Endothelial cell (in vitro differentiated cells): ENCODE measurements around the gene HM13. TPM values are rescaled to one million over a fixed set of nuclear protein-coding genes. Genes with fewer than 3 reads are reported as not detected.

Source experiments
- DNase-seq: peaks from one replicate; pipeline ENCODE4 v3.0.0; 2021; ENCODE audit warnings: low spot score
- H3K27ac Mint-ChIP-seq: one replicate; pipeline ENCODE4 v1.8.0; 2021; ENCODE audit warnings: mixed read lengths, inconsistent platforms; ENCODE audit not compliant: unreplicated experiment
- H3K27me3 Mint-ChIP-seq: one replicate; pipeline ENCODE4 v1.8.0; 2021; ENCODE audit warnings: mild to moderate bottlenecking, moderate library complexity, mixed read lengths, inconsistent platforms; ENCODE audit not compliant: unreplicated experiment
- H3K36me3 Mint-ChIP-seq: one replicate; pipeline ENCODE4 v1.8.0; 2021; ENCODE audit warnings: mild to moderate bottlenecking, low read depth, mixed read lengths, inconsistent platforms; ENCODE audit not compliant: unreplicated experiment
- H3K4me1 Mint-ChIP-seq: one replicate; pipeline ENCODE4 v1.8.0; 2021; ENCODE audit warnings: mild to moderate bottlenecking, mixed read lengths, inconsistent platforms; ENCODE audit not compliant: unreplicated experiment
- H3K4me3 Mint-ChIP-seq: one replicate; pipeline ENCODE4 v1.8.0; 2021; ENCODE audit warnings: mild to moderate bottlenecking, mixed read lengths, inconsistent platforms; ENCODE audit not compliant: unreplicated experiment
- H3K9me3 Mint-ChIP-seq: one replicate; pipeline ENCODE4 v1.8.0; 2021; ENCODE audit warnings: mixed read lengths, inconsistent platforms; ENCODE audit not compliant: unreplicated experiment
- CTCF ChIP-seq: fragments of 200-600 bp; sonication (generic); IDR thresholded peaks from one replicate; pipeline ENCODE4 v1.5.0; 2021; ENCODE audit warnings: antibody characterized with exemption; ENCODE audit not compliant: unreplicated experiment
- total RNA-seq: library from RNA; stranded (reverse); fragmentation: NEBNext Ultra II Directional; extraction: Animal tissue kit (Norgen Biotek cat#: 25700); gene quantifications from one replicate; pipeline ENCODE4 v1.2.1, GENCODE V29; 2021; ENCODE audit not compliant: unreplicated experiment

Gene HM13
- total RNA-seq, 1 donor from 2014 or later, result 153 TPM

- DNase-seq, result no peak
Observed at GRCh38 chr20:31587545-31588389, 73.5 kb downstream of the HM13 start.

GRCh38 chr20:31590717-31591225 is 76.5 kb downstream of the HM13 start:
- Mint-ChIP-seq H3K27ac (no peak overlapping the region), H3K9me3 (no peaks in the 10 kb centered on the region), H3K27me3 (peaks cover 18% of the 10 kb centered on the region), H3K36me3 (no peaks in the 10 kb centered on the region), H3K4me3 (no peak overlapping the region), H3K4me1 (peaks cover 25% of the 10 kb centered on the region)
- TF ChIP-seq CTCF, result no peak
- no peak for DNase-seq

More at GRCh38 chr20:31587545-31588389, 73.5 kb downstream of the HM13 start:
- TF ChIP-seq CTCF, result no peak
- no peaks in the 10 kb centered on the region for H3K36me3 Mint-ChIP-seq
- H3K27me3 Mint-ChIP-seq, result peaks cover 6% of the 10 kb centered on the region
- no peaks in the 10 kb centered on the region for H3K9me3 Mint-ChIP-seq
- H3K4me1 Mint-ChIP-seq, result peaks cover 15% of the 10 kb centered on the region
- H3K27ac Mint-ChIP-seq, result peak overlapping the region; percentile 40
- peak overlapping the region; percentile 86 for H3K4me3 Mint-ChIP-seq

GRCh38 chr20:31593221-31594001 is 79.2 kb downstream of the HM13 start:
- peak overlapping the region; percentile 30 for H3K27ac Mint-ChIP-seq
- H3K27me3 Mint-ChIP-seq, result peaks cover 16% of the 10 kb centered on the region
- H3K9me3 Mint-ChIP-seq, result no peaks in the 10 kb centered on the region
- no peak for DNase-seq
- no peaks in the 10 kb centered on the region for H3K36me3 Mint-ChIP-seq
- TF ChIP-seq CTCF, result no peak
- H3K4me1 Mint-ChIP-seq, result peaks cover 22% of the 10 kb centered on the region
- H3K4me3 Mint-ChIP-seq, result no peak overlapping the region

GRCh38 chr20:31594002-31594557 is 79.8 kb downstream of the HM13 start:
- Mint-ChIP-seq H3K27ac (peak overlapping the region; percentile 85), H3K4me1 (peaks cover 20% of the 10 kb centered on the region), H3K9me3 (no peaks in the 10 kb centered on the region), H3K36me3 (no peaks in the 10 kb centered on the region), H3K4me3 (peak overlapping the region; percentile 3), H3K27me3 (peaks cover 14% of the 10 kb centered on the region)
- DNase-seq, result no peak
- TF ChIP-seq CTCF, result no peak
